ENCODE data around the gene UBR4.

DNA sequence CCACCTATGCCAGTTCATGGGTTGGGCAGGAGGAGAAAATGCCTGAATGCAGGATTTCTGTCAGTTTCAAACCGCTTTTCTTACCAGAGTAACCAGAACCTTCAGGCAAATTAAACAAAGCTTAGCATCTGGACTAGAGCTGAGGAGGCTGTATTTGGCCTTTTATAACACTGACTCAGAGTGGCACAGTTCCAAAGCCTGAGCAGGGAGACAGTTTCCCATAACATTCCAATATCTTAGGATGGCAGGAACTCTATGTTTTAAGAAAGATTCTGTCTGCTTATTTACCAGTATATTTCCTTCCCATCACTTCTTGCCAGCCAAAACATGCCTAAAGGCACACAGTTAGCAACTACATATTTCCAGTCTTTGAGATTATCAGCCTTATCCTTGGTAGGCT lies 46.8 kb downstream of the UBR4 start:
- no peak for TF ChIP-seq CTCF (IDR thresholded peaks at IDR 0.05; ENCODE audit: low read depth, low read length)
- TF ChIP-seq MYC (IDR thresholded peaks at IDR 0.05; ENCODE audit: low read depth, low read length): no peak
- TF ChIP-seq POLR2A (IDR thresholded peaks at IDR 0.05; ENCODE audit: extremely low read depth, insufficient read length): no peak
- TF ChIP-seq, protein P1, sequence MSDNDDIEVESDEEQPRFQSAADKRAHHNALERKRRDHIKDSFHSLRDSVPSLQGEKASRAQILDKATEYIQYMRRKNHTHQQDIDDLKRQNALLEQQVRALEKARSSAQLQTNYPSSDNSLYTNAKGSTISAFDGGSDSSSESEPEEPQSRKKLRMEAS (IDR thresholded peaks at IDR 0.05; ENCODE audit: low read depth, low read length): no peak
